H1 (cell line): ENCODE data around the gene BABAM2.

Experiments
- GABPA ChIP-seq: IDR thresholded peaks from 2 replicates; pipeline ENCODE4 v1.6.1; 2011; ENCODE audit warnings: mild to moderate bottlenecking, low read length, moderate library complexity, borderline replicate concordance; ENCODE audit not compliant: insufficient read depth
- GTF2F1 ChIP-seq: IDR thresholded peaks from 2 replicates; pipeline ENCODE4 v1.6.1; 2012; ENCODE audit warnings: low read depth, low read length, improper control_type of control experiment, borderline replicate concordance
- POLR2A ChIP-seq, 2 experiments: IDR thresholded peaks; 1 replicate in 1 of 2; 2 replicates in 1 of 2; pipeline ENCODE4 v1.6.1; 2011; ENCODE audit warnings: low read depth in 2 of 2, low read length in 2 of 2, mild to moderate bottlenecking in 2 of 2; ENCODE audit errors: control extremely low read depth in 1 of 2
- POLR2AphosphoS5 ChIP-seq: IDR thresholded peaks from 2 replicates; pipeline ENCODE4 v1.6.1; 2011; ENCODE audit warnings: low read depth, low read length
- SP4 ChIP-seq: IDR thresholded peaks from 2 replicates; pipeline ENCODE4 v1.6.1; 2012; ENCODE audit warnings: low read length, inconsistent platforms
- TF ChIP-seq, protein P1 (sequence below), 3 experiments: IDR thresholded peaks; 1 replicate in 2 of 3; 2 replicates in 1 of 3; pipeline versions ENCODE4 v1.5.1 to v1.6.1; 2011; ENCODE audit warnings: low read length in 3 of 3, mild to moderate bottlenecking in 3 of 3, inconsistent platforms in 2 of 3, low read depth in 1 of 3, moderate library complexity in 1 of 3; ENCODE audit not compliant: insufficient read depth in 1 of 3; ENCODE audit errors: control extremely low read depth in 1 of 3
- TF ChIP-seq, protein P2 (sequence below): IDR thresholded peaks from 2 replicates; pipeline ENCODE4 v1.6.1; 2011; ENCODE audit warnings: low read depth, mild to moderate bottlenecking, low read length; ENCODE audit not compliant: insufficient read depth

GRCh38 chr2:28321426-28321825 lies 430.9 kb downstream of the BABAM2 start:
- TF ChIP-seq SP4 (no peak), POLR2A (IDR thresholded peaks at IDR 0.05; ENCODE audit: control extremely low read depth in 1 of 2, low read depth in 2 of 2, low read length in 2 of 2) (no peak; a peak in 1 of 3 replicates), GTF2F1 (no peak), POLR2AphosphoS5 (no peak), GABPA (no peak)
- TF ChIP-seq, protein P1, sequence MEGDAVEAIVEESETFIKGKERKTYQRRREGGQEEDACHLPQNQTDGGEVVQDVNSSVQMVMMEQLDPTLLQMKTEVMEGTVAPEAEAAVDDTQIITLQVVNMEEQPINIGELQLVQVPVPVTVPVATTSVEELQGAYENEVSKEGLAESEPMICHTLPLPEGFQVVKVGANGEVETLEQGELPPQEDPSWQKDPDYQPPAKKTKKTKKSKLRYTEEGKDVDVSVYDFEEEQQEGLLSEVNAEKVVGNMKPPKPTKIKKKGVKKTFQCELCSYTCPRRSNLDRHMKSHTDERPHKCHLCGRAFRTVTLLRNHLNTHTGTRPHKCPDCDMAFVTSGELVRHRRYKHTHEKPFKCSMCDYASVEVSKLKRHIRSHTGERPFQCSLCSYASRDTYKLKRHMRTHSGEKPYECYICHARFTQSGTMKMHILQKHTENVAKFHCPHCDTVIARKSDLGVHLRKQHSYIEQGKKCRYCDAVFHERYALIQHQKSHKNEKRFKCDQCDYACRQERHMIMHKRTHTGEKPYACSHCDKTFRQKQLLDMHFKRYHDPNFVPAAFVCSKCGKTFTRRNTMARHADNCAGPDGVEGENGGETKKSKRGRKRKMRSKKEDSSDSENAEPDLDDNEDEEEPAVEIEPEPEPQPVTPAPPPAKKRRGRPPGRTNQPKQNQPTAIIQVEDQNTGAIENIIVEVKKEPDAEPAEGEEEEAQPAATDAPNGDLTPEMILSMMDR (IDR thresholded peaks at IDR 0.05; ENCODE audit: control extremely low read depth in 1 of 3, insufficient read depth in 1 of 3, low read depth in 1 of 3, low read length in 3 of 3), result no peak
- TF ChIP-seq, protein P2, sequence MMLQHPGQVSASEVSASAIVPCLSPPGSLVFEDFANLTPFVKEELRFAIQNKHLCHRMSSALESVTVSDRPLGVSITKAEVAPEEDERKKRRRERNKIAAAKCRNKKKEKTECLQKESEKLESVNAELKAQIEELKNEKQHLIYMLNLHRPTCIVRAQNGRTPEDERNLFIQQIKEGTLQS, result no peak
